SU-DHL-6 (cell line): ENCODE results near the gene GSDME.

Source experiments
- H2AFZ ChIP-seq: fragments of 200-600 bp; sonication (generic); 2 replicates; pipeline ENCODE4 v1.6.1; 2014; ENCODE audit warnings: low read depth, mild to moderate bottlenecking, moderate library complexity, mixed read lengths, antibody characterized with exemption, low read length; ENCODE audit not compliant: severe bottlenecking
- H3F3A ChIP-seq: fragments of 200-600 bp; shearing (Covaris generic); 2 replicates; pipeline ENCODE4 v1.6.0; 2016; ENCODE audit warnings: antibody characterized with exemption, mild to moderate bottlenecking; ENCODE audit not compliant: insufficient read depth
- H3K27ac ChIP-seq: fragments of 200-600 bp; sonication (generic); 2 replicates; pipeline ENCODE4 v1.5.1; 2016; ENCODE audit warnings: low read depth, mild to moderate bottlenecking, low read length, moderate library complexity, mixed read lengths
- H3K27me3 ChIP-seq: fragments of 200-600 bp; sonication (generic), shearing (Covaris generic); 2 replicates; pipeline ENCODE4 v1.6.0; 2014; ENCODE audit warnings: mild to moderate bottlenecking, low read length
- H3K36me3 ChIP-seq: fragments of 200-600 bp; sonication (generic); 2 replicates; pipeline ENCODE4 v1.6.1; 2014; ENCODE audit warnings: mild to moderate bottlenecking, low read length, mixed read lengths
- H3K4me2 ChIP-seq: fragments of 300-600, 200-600 bp; shearing (Covaris generic), sonication (generic); 2 replicates; pipeline ENCODE4 v1.6.0; 2014; ENCODE audit warnings: low read length, low read depth, mild to moderate bottlenecking; ENCODE audit not compliant: poor library complexity, severe bottlenecking
- H3K4me3 ChIP-seq: fragments of 200-600 bp; sonication (generic); 2 replicates; pipeline ENCODE4 v1.5.1; 2014; ENCODE audit warnings: antibody characterized with exemption, low read length, mild to moderate bottlenecking, mixed read lengths; ENCODE audit not compliant: insufficient read depth, poor library complexity, severe bottlenecking
- H3K79me2 ChIP-seq: fragments of 200-600 bp; sonication (generic); 2 replicates; pipeline ENCODE4 v1.6.1; 2014; ENCODE audit warnings: mild to moderate bottlenecking, low read length, moderate library complexity; ENCODE audit not compliant: insufficient read depth
- H3K9ac ChIP-seq: fragments of 200-600 bp; sonication (generic); 2 replicates; pipeline ENCODE4 v1.7.0; 2014; ENCODE audit warnings: mild to moderate bottlenecking, low read length
- H3K9me2 ChIP-seq: fragments of 200-600 bp; sonication (generic); replicated peaks from 2 replicates; pipeline ENCODE4 v1.6.1; 2014; ENCODE audit warnings: low read length; ENCODE audit not compliant: insufficient read depth
- H3K9me3 ChIP-seq: fragments of 200-600 bp; sonication (generic); 2 replicates; pipeline ENCODE4 v1.6.1; 2014; ENCODE audit warnings: low read length, mixed read lengths; ENCODE audit not compliant: insufficient read depth
- H4K20me1 ChIP-seq: fragments of 200-600 bp; sonication (generic); 2 replicates; pipeline ENCODE4 v1.6.1; 2014; ENCODE audit warnings: low read depth, mild to moderate bottlenecking, antibody characterized with exemption, low read length, moderate library complexity, mixed read lengths
- EZH2phosphoT487 ChIP-seq: fragments of 200-600 bp; sonication (generic), shearing (Covaris generic); conservative IDR thresholded peaks from 2 replicates; pipeline ENCODE4 v1.6.1; 2018; ENCODE audit warnings: mild to moderate bottlenecking, antibody characterized with exemption, low read length, moderate library complexity, mixed read lengths
- TF ChIP-seq, protein P1 (sequence below): fragments of 200-600 bp; sonication (generic); IDR thresholded peaks from one replicate; pipeline ENCODE4 v1.5.1; 2017; ENCODE audit warnings: antibody characterized with exemption, mild to moderate bottlenecking, low read length, moderate library complexity; ENCODE audit not compliant: insufficient read depth, poor library complexity, severe bottlenecking

The GSDME gene

DNA sequence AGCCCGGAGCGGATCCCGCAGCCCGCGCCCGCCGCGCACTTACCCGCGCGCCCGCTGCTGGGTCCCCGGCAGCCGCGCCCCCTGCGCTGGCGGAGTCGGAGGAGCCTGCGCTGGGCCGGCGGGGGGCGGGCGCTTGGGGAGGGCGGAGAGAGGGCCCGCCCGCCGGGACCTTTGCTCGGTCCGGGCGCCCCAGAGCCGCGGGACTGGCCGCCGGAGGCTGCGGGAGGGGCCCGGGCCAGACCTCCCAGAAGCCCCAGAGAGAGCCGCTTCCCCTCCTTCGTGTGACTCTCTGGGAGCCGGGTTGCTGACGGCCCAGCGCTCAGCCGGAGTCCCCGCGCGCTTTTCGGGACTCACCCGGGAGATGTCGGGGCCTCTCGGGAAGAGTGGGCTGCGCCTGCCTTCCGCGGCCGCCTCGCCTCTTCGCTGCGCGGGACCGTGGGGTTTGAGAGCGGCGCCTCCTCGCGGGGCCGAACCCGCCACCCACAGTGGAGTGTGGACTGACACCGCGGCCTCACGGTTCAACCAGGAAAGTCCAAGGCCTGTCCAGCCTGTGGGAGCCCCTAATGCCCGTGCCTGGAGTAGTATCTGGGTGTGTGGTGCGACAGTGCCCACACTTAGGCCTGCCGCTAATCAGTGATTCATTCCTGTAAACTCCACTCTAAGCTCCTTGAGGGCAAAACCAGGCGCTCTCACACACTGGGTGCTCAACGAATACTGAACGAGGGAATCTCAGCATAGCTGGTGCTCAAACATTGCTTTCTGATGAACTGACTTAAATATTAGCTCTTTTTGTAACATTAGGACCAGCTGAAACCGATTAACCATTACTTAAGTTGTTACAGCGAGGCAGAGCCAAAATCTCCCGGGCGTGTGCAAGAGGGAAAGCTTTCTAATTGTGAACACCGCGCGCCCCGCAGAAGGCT, at the start of gene GSDME:
Gene GSDME, minus strand, starts transcription at position 112 of the 923 bp plus-strand sequence. CDS start 7,690 bp downstream, outside the sequence.
- H3K27ac ChIP-seq = no peak within 1 kb of the TSS
- TF ChIP-seq, protein P1, sequence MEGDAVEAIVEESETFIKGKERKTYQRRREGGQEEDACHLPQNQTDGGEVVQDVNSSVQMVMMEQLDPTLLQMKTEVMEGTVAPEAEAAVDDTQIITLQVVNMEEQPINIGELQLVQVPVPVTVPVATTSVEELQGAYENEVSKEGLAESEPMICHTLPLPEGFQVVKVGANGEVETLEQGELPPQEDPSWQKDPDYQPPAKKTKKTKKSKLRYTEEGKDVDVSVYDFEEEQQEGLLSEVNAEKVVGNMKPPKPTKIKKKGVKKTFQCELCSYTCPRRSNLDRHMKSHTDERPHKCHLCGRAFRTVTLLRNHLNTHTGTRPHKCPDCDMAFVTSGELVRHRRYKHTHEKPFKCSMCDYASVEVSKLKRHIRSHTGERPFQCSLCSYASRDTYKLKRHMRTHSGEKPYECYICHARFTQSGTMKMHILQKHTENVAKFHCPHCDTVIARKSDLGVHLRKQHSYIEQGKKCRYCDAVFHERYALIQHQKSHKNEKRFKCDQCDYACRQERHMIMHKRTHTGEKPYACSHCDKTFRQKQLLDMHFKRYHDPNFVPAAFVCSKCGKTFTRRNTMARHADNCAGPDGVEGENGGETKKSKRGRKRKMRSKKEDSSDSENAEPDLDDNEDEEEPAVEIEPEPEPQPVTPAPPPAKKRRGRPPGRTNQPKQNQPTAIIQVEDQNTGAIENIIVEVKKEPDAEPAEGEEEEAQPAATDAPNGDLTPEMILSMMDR = no peak
- no peak; the same call in 1 of the 2 replicates for TF ChIP-seq EZH2phosphoT487

DNA sequence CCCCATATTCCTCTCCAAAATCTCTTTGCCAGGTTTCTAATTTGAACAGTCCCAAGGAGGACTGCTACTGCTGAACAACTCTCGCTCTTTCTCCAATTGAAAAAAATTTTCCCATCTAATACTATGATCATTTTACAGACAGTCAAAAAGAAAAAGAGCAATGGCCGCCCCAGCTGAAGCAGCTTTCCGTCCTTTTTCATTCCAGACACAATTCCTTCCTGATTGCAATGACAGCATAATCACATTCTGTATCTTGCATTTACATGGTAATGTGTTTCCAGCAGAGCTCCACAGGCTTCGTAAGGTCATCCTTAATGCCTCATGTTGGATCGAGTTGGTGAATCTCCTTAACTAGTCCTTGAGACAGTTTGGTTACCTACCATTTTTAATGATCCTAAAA, 45.0 kb upstream of the GSDME start:
- Histone ChIP-seq H3K9me3 (no peaks in the 10 kb centered on the region), H3K27ac (no peak overlapping the region), H3K79me2 (no peaks in the 10 kb centered on the region), H3K27me3 (no peaks in the 10 kb centered on the region), H3K36me3 (peaks cover 49% of the 10 kb centered on the region), H3K9ac (no peak overlapping the region), H3K9me2 (no peaks in the 10 kb centered on the region), H3F3A (peaks cover 28% of the 10 kb centered on the region; the same call in 1 of the 2 replicates), H2AFZ (no peak overlapping the region), H4K20me1 (no peaks in the 10 kb centered on the region), H3K4me2 (no peak overlapping the region), H3K4me3 (no peak overlapping the region)
- TF ChIP-seq, protein P1 = no peak
- no peak for TF ChIP-seq EZH2phosphoT487

More for the DNA sequence above, at the start of gene GSDME:
- no peaks in the 10 kb centered on the region for H3K79me2 ChIP-seq
- peak within 1 kb of the TSS; percentile 44 for H3K9ac ChIP-seq
- no peaks in the 10 kb centered on the region for H3K9me2 ChIP-seq
- peak within 1 kb of the TSS; percentile 68 for H2AFZ ChIP-seq
- peak within 1 kb of the TSS; percentile 53 for H3K4me2 ChIP-seq
- H3K27me3 ChIP-seq = no peaks in the 10 kb centered on the region
- no peaks in the 10 kb centered on the region for H3F3A ChIP-seq
- H4K20me1 ChIP-seq = no peaks in the 10 kb centered on the region
- no peaks in the 10 kb centered on the region for H3K36me3 ChIP-seq
- no peaks in the 10 kb centered on the region for H3K9me3 ChIP-seq
- H3K4me3 ChIP-seq = peak within 1 kb of the TSS; percentile 50

DNA sequence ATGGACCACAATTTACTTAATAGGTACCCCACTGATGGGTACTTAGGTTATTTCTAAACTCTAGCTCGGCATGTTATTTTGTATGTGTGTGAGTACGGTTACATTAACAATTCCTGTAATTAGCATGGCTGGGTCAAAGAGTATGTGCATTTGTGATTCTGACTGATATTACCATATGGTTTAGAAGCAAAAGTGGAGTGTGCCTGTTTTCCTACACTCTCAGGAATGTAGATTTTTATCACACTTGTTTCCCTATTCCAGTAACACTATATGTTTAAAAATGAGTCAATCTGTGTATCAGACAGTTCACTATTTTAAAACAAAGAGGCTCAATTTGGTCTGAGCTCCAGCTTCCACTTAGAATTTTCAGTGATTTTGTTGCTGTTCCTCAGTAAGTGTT, 44.6 kb upstream of the GSDME start:
- Histone ChIP-seq H3K9ac (no peak overlapping the region), H3K36me3 (peaks cover 52% of the 10 kb centered on the region), H3F3A (peaks cover 32% of the 10 kb centered on the region), H3K4me2 (no peak overlapping the region), H4K20me1 (no peaks in the 10 kb centered on the region), H3K9me3 (no peaks in the 10 kb centered on the region), H3K27ac (no peak overlapping the region), H3K27me3 (no peaks in the 10 kb centered on the region), H3K79me2 (no peaks in the 10 kb centered on the region), H3K9me2 (no peaks in the 10 kb centered on the region), H2AFZ (no peak overlapping the region), H3K4me3 (no peak overlapping the region)
- no peak for TF ChIP-seq EZH2phosphoT487
- TF ChIP-seq, protein P1 = no peak
